ENCODE measurements around the gene ATF1. TPM values are rescaled to one million over a fixed set of nuclear protein-coding genes. Genes with fewer than 3 reads are reported as not detected.
"Not testable (repeated sequence)": the region's sequence is repeated elsewhere in the genome, so short reads cannot be mapped to it uniquely, and the experiment has no call there.

ATF1 gene
- total RNA-seq, 5 donors from 2014 or later (not counting 1 experiment from before 2014, with no cell fraction given) = 33.2 to 42.8 (median 35.5) TPM

DNA sequence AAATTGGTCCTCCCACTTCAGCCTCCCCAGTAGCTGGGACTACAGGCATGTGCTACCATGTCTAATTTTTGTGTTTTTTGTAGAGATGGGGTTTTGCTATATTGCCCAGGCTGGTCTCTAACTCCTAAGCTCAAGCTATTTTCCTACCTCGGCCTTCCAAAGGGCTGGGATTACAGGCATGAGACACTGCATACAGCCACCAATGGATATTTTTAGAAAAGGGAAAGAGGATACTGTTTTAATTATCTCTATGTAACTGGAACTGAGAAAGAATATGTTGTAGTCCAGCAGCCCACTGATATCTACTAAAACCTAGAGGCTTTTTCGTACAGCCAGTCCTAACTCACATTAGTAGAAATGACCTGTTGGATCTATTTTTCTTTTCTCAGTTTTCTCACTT lies 85.1 kb downstream of the ATF1 start:
- Histone ChIP-seq H3K9me3 (no peaks in the 10 kb centered on the region), H3K27ac (ENCODE audit: low read length) (no peak overlapping the region), H3K36me3 (ENCODE audit: control insufficient read depth in 2 of 2, extremely low read depth in 1 of 2, insufficient read depth in 1 of 2, low read length in 1 of 2) (no peaks in the 10 kb centered on the region), H3K4me1 (ENCODE audit: control insufficient read depth in 1 of 2, extremely low read depth in 1 of 2, insufficient read depth in 2 of 2, low read length in 2 of 2) (no peaks in the 10 kb centered on the region), H3K27me3 (replicated peaks in 1 of 2; ENCODE audit: control insufficient read depth in 2 of 2, extremely low read depth in 1 of 2, insufficient read depth in 2 of 2, low read length in 1 of 2) (peaks cover 0 to 12% of the 10 kb centered on the region in 2 experiments), H3K4me3 (ENCODE audit: control insufficient read depth in 1 of 2, extremely low read depth in 1 of 2, low read length in 1 of 2) (no peak overlapping the region)
- Mint-ChIP-seq H3K4me1 (no peaks in the 10 kb centered on the region), H3K4me3 (no peak overlapping the region), H3K36me3 (no peaks in the 10 kb centered on the region), H3K27ac (no peak overlapping the region), H3K27me3 (peaks cover 15 to 30% of the 10 kb centered on the region in 2 donors), H3K9me3 (peaks cover 0 to 4% (median 3%) of the 10 kb centered on the region in 3 donors)
- CTCF ChIA-PET = no interaction called here
- DNase-seq (no peak), ATAC-seq (replicated peaks in 1 of 4) (no peak)
- WGBS (ENCODE audit: insufficient coverage) = no CpG with 5 or more reads among the region's 2 CpGs
- POLR2A ChIA-PET = no interaction called here

DNA sequence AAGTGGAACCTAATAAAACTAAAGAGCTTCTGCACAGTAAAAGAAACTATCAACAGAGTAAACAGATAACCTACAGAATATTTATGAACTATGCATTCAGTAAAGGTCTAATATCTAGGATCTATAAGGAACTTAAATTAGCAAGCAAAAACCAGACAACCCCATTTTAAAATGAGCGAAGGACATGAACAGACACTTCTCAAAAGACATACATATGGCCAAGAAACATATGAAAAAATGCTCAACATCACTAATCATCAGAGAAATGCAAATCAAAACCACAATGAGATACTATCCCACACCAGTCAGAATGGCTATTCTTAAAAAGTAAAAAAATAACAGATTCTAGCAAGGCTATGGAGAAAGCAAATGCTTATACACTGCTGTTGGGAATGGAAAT lies 91.3 kb downstream of the ATF1 start:
- H3K36me3 Mint-ChIP-seq; DNase-seq; H3K4me3 ChIP-seq (ENCODE audit: control insufficient read depth in 1 of 2, extremely low read depth in 1 of 2, low read length in 1 of 2); H3K27me3 ChIP-seq (replicated peaks in 1 of 2; ENCODE audit: control insufficient read depth in 2 of 2, extremely low read depth in 1 of 2, insufficient read depth in 2 of 2, low read length in 1 of 2); H3K9me3 ChIP-seq; POLR2A ChIA-PET; ATAC-seq (replicated peaks in 1 of 4); H3K4me3 Mint-ChIP-seq; H3K27ac ChIP-seq (ENCODE audit: low read length); H3K4me1 Mint-ChIP-seq; H3K27ac Mint-ChIP-seq; H3K4me1 ChIP-seq (ENCODE audit: control insufficient read depth in 1 of 2, extremely low read depth in 1 of 2, insufficient read depth in 2 of 2, low read length in 2 of 2); H3K36me3 ChIP-seq (ENCODE audit: control insufficient read depth in 2 of 2, extremely low read depth in 1 of 2, insufficient read depth in 1 of 2, low read length in 1 of 2): not testable (repeated sequence)
- WGBS (ENCODE audit: insufficient coverage) = 100% methylated on average over 1 of the region's 1 CpG
- CTCF ChIA-PET = interaction anchor here in 1 of 2 donors (1.1 kb wide), 1 partner anchor 24 kb away, joined by 3 read pairs; no protein-coding TSS in a partner anchor
- Mint-ChIP-seq H3K27me3 (peaks cover 3 to 21% of the 10 kb centered on the region in 2 donors), H3K9me3 (peaks cover 4 to 11% (median 5%) of the 10 kb centered on the region in 3 donors)

DNA sequence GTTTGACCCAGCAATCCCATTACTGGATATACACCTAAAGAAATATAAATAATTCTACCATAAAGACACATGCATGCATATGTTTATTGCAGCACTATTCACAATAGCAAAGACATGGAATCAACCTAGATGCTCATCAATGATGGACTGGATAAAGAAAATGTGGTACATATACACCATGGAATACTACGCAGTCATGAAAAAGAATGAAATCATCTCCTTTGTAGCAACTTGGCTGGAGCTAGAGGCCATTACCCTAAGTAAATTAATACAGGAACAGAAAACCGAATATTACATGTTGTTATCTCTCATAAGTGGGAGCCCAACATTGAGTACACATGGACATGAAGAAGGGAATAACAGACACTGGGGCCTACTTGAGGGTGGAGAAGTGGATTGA lies 91.8 kb downstream of the ATF1 start:
- H3K27ac ChIP-seq (ENCODE audit: low read length); ATAC-seq (replicated peaks in 1 of 4); H3K27ac Mint-ChIP-seq; H3K36me3 ChIP-seq (ENCODE audit: control insufficient read depth in 2 of 2, extremely low read depth in 1 of 2, insufficient read depth in 1 of 2, low read length in 1 of 2); H3K4me1 ChIP-seq (ENCODE audit: control insufficient read depth in 1 of 2, extremely low read depth in 1 of 2, insufficient read depth in 2 of 2, low read length in 2 of 2); H3K4me1 Mint-ChIP-seq; H3K4me3 ChIP-seq (ENCODE audit: control insufficient read depth in 1 of 2, extremely low read depth in 1 of 2, low read length in 1 of 2); CTCF ChIA-PET; H3K27me3 ChIP-seq (replicated peaks in 1 of 2; ENCODE audit: control insufficient read depth in 2 of 2, extremely low read depth in 1 of 2, insufficient read depth in 2 of 2, low read length in 1 of 2); H3K9me3 ChIP-seq; DNase-seq; H3K4me3 Mint-ChIP-seq; H3K36me3 Mint-ChIP-seq; POLR2A ChIA-PET: not testable (repeated sequence)
- Mint-ChIP-seq H3K27me3 (peaks cover 3 to 17% of the 10 kb centered on the region in 2 donors), H3K9me3 (peaks cover 4 to 11% (median 5%) of the 10 kb centered on the region in 3 donors)
- WGBS (ENCODE audit: insufficient coverage) = no CpG with 5 or more reads among the region's 2 CpGs

DNA sequence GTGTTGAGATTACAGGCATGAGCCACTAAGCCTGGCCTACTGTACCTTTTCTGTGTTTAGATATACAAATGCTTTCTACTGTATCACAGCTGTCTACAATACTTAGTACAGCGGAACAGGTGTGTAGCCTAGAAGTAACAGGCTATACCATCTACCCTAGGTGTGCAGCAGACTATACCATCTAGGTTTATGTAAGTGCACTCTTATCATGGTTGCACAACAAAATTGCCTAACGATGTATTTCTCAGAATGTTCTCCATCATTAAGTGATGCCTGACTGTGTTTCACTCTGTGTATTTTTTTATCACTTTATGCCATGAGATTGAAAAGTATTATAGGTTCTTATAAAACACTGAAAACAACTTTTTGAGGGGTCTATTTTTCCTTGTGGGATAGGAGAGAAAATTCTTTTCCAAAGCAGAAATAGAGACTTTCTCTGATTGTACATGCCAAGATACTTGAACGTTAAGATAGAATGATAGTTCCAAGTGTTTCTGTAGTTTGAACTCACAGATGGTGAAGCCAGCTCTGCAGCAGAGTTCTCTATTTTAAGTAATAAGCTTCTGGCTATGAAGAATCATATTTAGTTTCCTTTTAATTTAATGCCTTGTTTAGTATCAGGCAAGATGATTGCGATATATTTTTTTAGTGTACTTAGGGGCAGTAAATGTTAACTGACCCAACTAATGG lies 95.9 kb downstream of the ATF1 start:
- WGBS (ENCODE audit: insufficient coverage) = 100% methylated on average over 1 of the region's 4 CpGs
- H3K4me3 Mint-ChIP-seq = no peak overlapping the region
- H3K27ac ChIP-seq (ENCODE audit: low read length) = no peak overlapping the region
- ATAC-seq (replicated peaks in 1 of 4) (no peak), DNase-seq (no peak)
- peaks cover 0 to 3% of the 10 kb centered on the region in 2 donors for H3K27me3 Mint-ChIP-seq
- H3K4me3 ChIP-seq (ENCODE audit: control insufficient read depth in 1 of 2, extremely low read depth in 1 of 2, low read length in 1 of 2) = no peak overlapping the region
- ChIA-PET CTCF (no interaction called here), POLR2A (no interaction called here)
- H3K36me3 Mint-ChIP-seq = peaks cover 4% of the 10 kb centered on the region
- no peaks in the 10 kb centered on the region for H3K4me1 Mint-ChIP-seq
- no peak overlapping the region for H3K27ac Mint-ChIP-seq
- H3K27me3 ChIP-seq (replicated peaks in 1 of 2; ENCODE audit: control insufficient read depth in 2 of 2, extremely low read depth in 1 of 2, insufficient read depth in 2 of 2, low read length in 1 of 2) = peaks cover 0 to 6% of the 10 kb centered on the region in 2 experiments
- H3K9me3 ChIP-seq = no peaks in the 10 kb centered on the region
- H3K36me3 ChIP-seq (ENCODE audit: control insufficient read depth in 2 of 2, extremely low read depth in 1 of 2, insufficient read depth in 1 of 2, low read length in 1 of 2) = no peaks in the 10 kb centered on the region
- peaks cover 0 to 6% (median 5%) of the 10 kb centered on the region in 3 donors for H3K9me3 Mint-ChIP-seq
- H3K4me1 ChIP-seq (ENCODE audit: control insufficient read depth in 1 of 2, extremely low read depth in 1 of 2, insufficient read depth in 2 of 2, low read length in 2 of 2) = no peaks in the 10 kb centered on the region

DNA sequence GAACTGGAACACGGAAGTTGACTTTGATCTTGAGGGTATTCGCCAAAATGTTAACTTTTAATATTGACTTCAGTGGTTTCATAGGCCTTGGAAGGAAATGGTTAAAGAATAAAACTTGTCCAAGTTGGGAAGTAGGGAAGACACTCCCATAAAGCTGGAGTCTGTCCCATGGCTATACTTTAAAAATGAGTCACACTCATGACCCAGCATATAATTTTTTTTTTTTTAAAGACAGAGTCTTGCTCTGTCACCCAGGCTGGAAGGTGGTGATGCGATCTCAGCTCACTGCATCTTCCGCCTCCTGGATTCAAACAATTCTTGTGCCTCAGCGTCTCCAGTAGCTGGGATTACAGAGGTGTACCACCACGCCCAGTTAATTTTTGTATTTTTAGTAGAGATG lies 98.4 kb downstream of the ATF1 start:
- no peak overlapping the region for H3K4me3 Mint-ChIP-seq
- peaks cover 0 to 5% of the 10 kb centered on the region in 2 donors for H3K27me3 Mint-ChIP-seq
- CTCF ChIA-PET = no interaction called here
- H3K36me3 Mint-ChIP-seq = peaks cover 14% of the 10 kb centered on the region
- Histone ChIP-seq H3K4me1 (ENCODE audit: control insufficient read depth in 1 of 2, extremely low read depth in 1 of 2, insufficient read depth in 2 of 2, low read length in 2 of 2) (peaks cover 0 to 6% of the 10 kb centered on the region in 2 experiments), H3K4me3 (ENCODE audit: control insufficient read depth in 1 of 2, extremely low read depth in 1 of 2, low read length in 1 of 2) (no peak overlapping the region), H3K9me3 (no peaks in the 10 kb centered on the region), H3K27ac (ENCODE audit: low read length) (no peak overlapping the region), H3K36me3 (ENCODE audit: control insufficient read depth in 2 of 2, extremely low read depth in 1 of 2, insufficient read depth in 1 of 2, low read length in 1 of 2) (no peaks in the 10 kb centered on the region), H3K27me3 (replicated peaks in 1 of 2; ENCODE audit: control insufficient read depth in 2 of 2, extremely low read depth in 1 of 2, insufficient read depth in 2 of 2, low read length in 1 of 2) (peaks cover 0 to 9% of the 10 kb centered on the region in 2 experiments)
- peaks cover 7 to 19% (median 10%) of the 10 kb centered on the region in 3 donors for H3K4me1 Mint-ChIP-seq
- H3K27ac Mint-ChIP-seq = no peak overlapping the region
- POLR2A ChIA-PET = interaction anchor here in 1 of 2 donors (0.7 kb wide), 1 partner anchor 32 kb away, joined by 3 read pairs; no protein-coding TSS in a partner anchor
- DNase-seq (no peak), ATAC-seq (replicated peaks in 1 of 4) (no peak)
- WGBS (ENCODE audit: insufficient coverage) = 100% methylated on average over 3 of the region's 6 CpGs
- H3K9me3 Mint-ChIP-seq = peaks cover 8 to 14% (median 13%) of the 10 kb centered on the region in 3 donors

DNA sequence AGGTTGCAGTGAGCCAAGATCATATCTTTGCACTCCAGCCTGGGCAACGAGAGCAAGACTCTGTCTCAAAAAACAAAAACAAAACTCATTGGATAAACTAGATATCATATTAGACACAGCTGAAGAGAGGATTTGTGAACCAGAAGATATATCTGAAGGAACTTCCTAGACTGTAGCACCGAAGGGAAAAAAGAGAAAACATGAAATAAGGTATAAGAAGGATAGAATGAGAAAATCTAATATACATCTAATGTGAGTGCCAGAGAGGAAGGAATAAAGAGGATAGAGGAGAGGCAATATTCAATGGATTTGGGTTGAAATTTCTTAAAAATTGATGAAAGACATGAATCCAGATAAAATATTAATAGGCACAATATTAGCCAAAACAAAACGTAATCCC lies 101.4 kb downstream of the ATF1 start:
- ATAC-seq (replicated peaks in 1 of 4) = no peak
- Mint-ChIP-seq H3K9me3 (peaks cover 13 to 21% (median 16%) of the 10 kb centered on the region in 3 donors), H3K27ac (no peak overlapping the region), H3K4me1 (peaks cover 23 to 40% (median 30%) of the 10 kb centered on the region in 3 donors), H3K4me3 (no peak overlapping the region), H3K27me3 (peaks cover 0 to 7% of the 10 kb centered on the region in 2 donors), H3K36me3 (peaks cover 14% of the 10 kb centered on the region)
- no peak overlapping the region for H3K4me3 ChIP-seq (ENCODE audit: control insufficient read depth in 1 of 2, extremely low read depth in 1 of 2, low read length in 1 of 2)
- H3K9me3 ChIP-seq = no peaks in the 10 kb centered on the region
- CTCF ChIA-PET = no interaction called here
- no peak overlapping the region for H3K27ac ChIP-seq (ENCODE audit: low read length)
- WGBS (ENCODE audit: insufficient coverage) = no CpG with 5 or more reads among the region's 3 CpGs
- peaks cover 2 to 6% of the 10 kb centered on the region in 2 experiments for H3K4me1 ChIP-seq (ENCODE audit: control insufficient read depth in 1 of 2, extremely low read depth in 1 of 2, insufficient read depth in 2 of 2, low read length in 2 of 2)
- H3K27me3 ChIP-seq (replicated peaks in 1 of 2; ENCODE audit: control insufficient read depth in 2 of 2, extremely low read depth in 1 of 2, insufficient read depth in 2 of 2, low read length in 1 of 2) = peaks cover 0 to 9% of the 10 kb centered on the region in 2 experiments
- no peak for DNase-seq
- POLR2A ChIA-PET = no interaction called here
- H3K36me3 ChIP-seq (ENCODE audit: control insufficient read depth in 2 of 2, extremely low read depth in 1 of 2, insufficient read depth in 1 of 2, low read length in 1 of 2) = no peaks in the 10 kb centered on the region

Measured in T-cell (primary cell).